Measurements from ENCODE around the gene UBE2I.

- TF ChIP-seq POLR2A (IDR thresholded peaks at IDR 0.05) (no peak), CTCF (IDR thresholded peaks at IDR 0.05) (no peak), POLR2AphosphoS5 (IDR thresholded peaks at IDR 0.05) (no peak)
Observed at GRCh38 chr16:1320097-1320496, 10.7 kb downstream of the UBE2I start.

Data from transverse colon (tissue), 4 donors.